DMS 273 treated with DMSO at 0.1 percent for 48 hours (cell line): ENCODE measurements around the gene ZNF423.

Source experiments
- DNase-seq: peaks from one replicate; lab custom pipeline; 2025; lab: John Stamatoyannopoulos, UW

The ZNF423 gene

GRCh38 chr16:49724774-49725173 lies 131.1 kb downstream of the ZNF423 start:
- peak; percentile 63 for DNase-seq

- DNase-seq, result no peak
Measured at GRCh38 chr16:49723310-49723709, 132.6 kb downstream of the ZNF423 start.

- no peak for DNase-seq
Measured at GRCh38 chr16:49720225-49720624, 135.7 kb downstream of the ZNF423 start.

GRCh38 chr16:49717689-49718088 lies 138.2 kb downstream of the ZNF423 start:
- DNase-seq, result no peak

GRCh38 chr16:49716339-49716934 lies 139.5 kb downstream of the ZNF423 start:
- DNase-seq, result no peak

GRCh38 chr16:49713770-49714169 lies 142.1 kb downstream of the ZNF423 start:
- no peak for DNase-seq

- DNase-seq, result no peak
Measured at GRCh38 chr16:49712542-49712941, 143.4 kb downstream of the ZNF423 start.

GRCh38 chr16:49712106-49712505 lies 143.8 kb downstream of the ZNF423 start:
- DNase-seq, result no peak

- no peak for DNase-seq
Measured at GRCh38 chr16:49709057-49709456, 146.9 kb downstream of the ZNF423 start.

- no peak for DNase-seq
Measured at GRCh38 chr16:49708491-49708890, 147.4 kb downstream of the ZNF423 start.

GRCh38 chr16:49706620-49707355 lies 149.1 kb downstream of the ZNF423 start:
- DNase-seq, result no peak

- DNase-seq, result no peak
Measured at GRCh38 chr16:49704586-49705155, 151.2 kb downstream of the ZNF423 start.

- DNase-seq, result no peak
Measured at GRCh38 chr16:49703483-49703882, 152.4 kb downstream of the ZNF423 start.

- DNase-seq, result peak; percentile 89
Measured at GRCh38 chr16:49701789-49702494, 154.0 kb downstream of the ZNF423 start.

GRCh38 chr16:49701065-49701685 lies 154.7 kb downstream of the ZNF423 start:
- DNase-seq, result no peak

GRCh38 chr16:49700251-49701064 lies 155.5 kb downstream of the ZNF423 start:
- DNase-seq, result peak; percentile 68

- DNase-seq, result no peak
Measured at GRCh38 chr16:49699841-49700175, 156.1 kb downstream of the ZNF423 start.

- DNase-seq, result peak; percentile 57
Measured at GRCh38 chr16:49698931-49699840, 156.7 kb downstream of the ZNF423 start.

- DNase-seq, result peak; percentile 71
Measured at GRCh38 chr16:49698453-49698815, 157.5 kb downstream of the ZNF423 start.

- DNase-seq, result no peak
Measured at GRCh38 chr16:49697631-49698452, 158.1 kb downstream of the ZNF423 start.
